A549 (cell line): Measurements from ENCODE around the gene BCL11B. TPM values are rescaled to one million over a fixed set of nuclear protein-coding genes. Genes with fewer than 3 reads are reported as not detected.

Experiments
- ATAC-seq, 2 experiments: fragments of 200-7000 bp in 1 of 2; fragments of >200 bp in 1 of 2; cut with Nextera tagmentation in 1 of 2; cut with Tn5 transposase in 1 of 2; 3 replicates each; pipeline versions ENCODE4 v1.8.0 to v1.9.1; 2018 to 2020; ENCODE audit warnings: mild to moderate bottlenecking in 1 of 2, moderate library complexity in 1 of 2
- CTCF ChIA-PET: fragments of 300-600 bp; sonication (Branson Sonifier 250); formaldehyde crosslinking; extraction: SDS; loops from one replicate; lab custom pipeline; 2021; ENCODE audit warnings: antibody characterized with exemption, inconsistent platforms; lab: Yijun Ruan, JAX
- POLR2A ChIA-PET: fragments of 350-600 bp; formaldehyde crosslinking; extraction: SDS; loops from one replicate; lab custom pipeline; 2021; ENCODE audit warnings: antibody characterized with exemption, inconsistent platforms; lab: Yijun Ruan, JAX
- DNase-seq, 2 experiments: peaks; one replicate each; pipeline versions ENCODE4 v3.0.0 to v3.0.0-alpha.2; 2011 to 2016; ENCODE audit warnings: low read depth in 1 of 2, low spot score in 1 of 2
- FAIRE-seq: peaks from 2 replicates; lab custom pipeline; 2011; peaks lifted over from hg19 to GRCh38; lab: Jason Lieb, UNC
- H3K27ac ChIP-seq, 2 experiments: fragments of >200 bp; sonication (Bioruptor Twin); formaldehyde crosslinking; 3 replicates each; pipeline ENCODE4 v1.5.1; 2016 to 2017
- H3K4me1 ChIP-seq: fragments of >200 bp; sonication (Bioruptor Twin); formaldehyde crosslinking; 3 replicates; pipeline ENCODE4 v1.6.1; 2016
- H3K4me2 ChIP-seq: fragments of >200 bp; sonication (Bioruptor Twin); formaldehyde crosslinking; 3 replicates; pipeline ENCODE4 v1.6.1; 2016
- H3K4me3 ChIP-seq: fragments of >200 bp; sonication (Bioruptor Twin); formaldehyde crosslinking; 3 replicates; pipeline ENCODE4 v1.5.1; 2016
- H3K9me3 ChIP-seq: fragments of >200 bp; sonication (Bioruptor Twin); formaldehyde crosslinking; 3 replicates; pipeline ENCODE4 v1.6.1; 2016
- BCL3 ChIP-seq: fragments of >200 bp; sonication (Bioruptor Twin); formaldehyde crosslinking; IDR thresholded peaks from 3 replicates; pipeline ENCODE4 v1.6.1; 2016
- BHLHE40 ChIP-seq: IDR thresholded peaks from 2 replicates; pipeline ENCODE4 v1.6.1; 2012; ENCODE audit warnings: low read depth, low read length, inconsistent platforms
- CBX2 ChIP-seq: fragments of 200-600 bp; sonication (generic); IDR thresholded peaks from 2 replicates; pipeline ENCODE4 v1.6.1; 2016; ENCODE audit warnings: low read depth, mild to moderate bottlenecking, borderline replicate concordance
- CBX8 ChIP-seq: fragments of 200-600 bp; sonication (generic); IDR thresholded peaks from 2 replicates; pipeline ENCODE4 v1.6.1; 2016
- CEBPB ChIP-seq, 2 experiments: fragments of >200 bp in 1 of 2; sonication (Bioruptor Twin) in 1 of 2; formaldehyde crosslinking in 1 of 2; IDR thresholded peaks; 2 replicates each; pipeline ENCODE4 v1.6.1; 2012 to 2016
- CHD4 ChIP-seq: fragments of 200-600 bp; sonication (generic); IDR thresholded peaks from 2 replicates; pipeline ENCODE4 v1.6.1; 2016; ENCODE audit warnings: antibody characterized with exemption, mild to moderate bottlenecking, borderline replicate concordance
- EHF ChIP-seq: fragments of 250-450 bp; sonication (Bioruptor Pico); IDR thresholded peaks from 2 replicates; pipeline ENCODE4 v1.5.0; 2020; ENCODE audit warnings: mild to moderate bottlenecking
- EHMT2 ChIP-seq: fragments of 200-600 bp; sonication (generic); IDR thresholded peaks from 2 replicates; pipeline ENCODE4 v1.6.1; 2016; ENCODE audit warnings: antibody characterized with exemption, low read depth, mild to moderate bottlenecking, moderate library complexity
- GATA3 ChIP-seq: IDR thresholded peaks from 2 replicates; pipeline ENCODE4 v1.6.1; 2012; ENCODE audit warnings: borderline replicate concordance
- HDAC2 ChIP-seq: fragments of 200-600 bp; sonication (generic); IDR thresholded peaks from 2 replicates; pipeline ENCODE4 v1.6.1; 2016
- HOXA7 ChIP-seq: fragments of 250-450 bp; sonication (Bioruptor Pico); IDR thresholded peaks from 2 replicates; pipeline ENCODE4 v1.5.0; 2020; ENCODE audit warnings: mild to moderate bottlenecking, moderate library complexity
- HOXB5 ChIP-seq: fragments of 250-450 bp; sonication (Bioruptor Pico); IDR thresholded peaks from 2 replicates; pipeline ENCODE4 v1.5.0; 2020; ENCODE audit warnings: mild to moderate bottlenecking, moderate library complexity
- JUN ChIP-seq, 2 experiments: fragments of >200 bp; sonication (Bioruptor Twin); formaldehyde crosslinking; IDR thresholded peaks; 2 replicates in 1 of 2; 3 replicates in 1 of 2; pipeline ENCODE4 v1.6.1; 2016 to 2017
- JUNB ChIP-seq: fragments of >200 bp; sonication (Bioruptor Twin); formaldehyde crosslinking; IDR thresholded peaks from 2 replicates; pipeline ENCODE4 v1.6.1; 2016
- KDM1A ChIP-seq: fragments of 200-600 bp; sonication (generic); IDR thresholded peaks from 2 replicates; pipeline ENCODE4 v1.6.1; 2016; ENCODE audit warnings: low read depth, mild to moderate bottlenecking
- KDM5A ChIP-seq: fragments of 200-600 bp; sonication (generic); IDR thresholded peaks from 2 replicates; pipeline ENCODE4 v1.6.1; 2016; ENCODE audit warnings: antibody characterized with exemption, mild to moderate bottlenecking
- MAFK ChIP-seq: fragments of 450-650 bp; IDR thresholded peaks from 2 replicates; pipeline ENCODE4 v1.6.1; 2014; ENCODE audit not compliant: partially characterized antibody
- MAX ChIP-seq: IDR thresholded peaks from 2 replicates; pipeline ENCODE4 v1.6.1; 2012
- MAZ ChIP-seq: fragments of 150-350 bp; IDR thresholded peaks from 2 replicates; pipeline ENCODE4 v1.6.1; 2014; ENCODE audit warnings: antibody characterized with exemption, low read depth, low read length, borderline replicate concordance
- MYC ChIP-seq: IDR thresholded peaks from 2 replicates; pipeline ENCODE4 v1.6.1; 2012; ENCODE audit warnings: mild to moderate bottlenecking, inconsistent platforms, low read length, improper control_type of control experiment, borderline replicate concordance
- NFE2L2 ChIP-seq: fragments of 150-350 bp; conservative IDR thresholded peaks from 2 replicates; pipeline ENCODE4 v1.6.1; 2014; ENCODE audit warnings: low read length
- PBX3 ChIP-seq: IDR thresholded peaks from 2 replicates; pipeline ENCODE4 v1.6.1; 2012
- RARB ChIP-seq: fragments of 250-450 bp; sonication (Bioruptor Pico); IDR thresholded peaks from 2 replicates; pipeline ENCODE4 v1.8.0; 2021; ENCODE audit warnings: mild to moderate bottlenecking, moderate library complexity
- RCOR1 ChIP-seq: fragments of 150-350 bp; IDR thresholded peaks from 2 replicates; pipeline ENCODE4 v1.6.1; 2014; ENCODE audit warnings: antibody characterized with exemption, low read length, low read depth
- RFX5 ChIP-seq: fragments of 450-650 bp; IDR thresholded peaks from 2 replicates; pipeline ENCODE4 v1.7.1; 2014; ENCODE audit warnings: antibody characterized with exemption, mild to moderate bottlenecking, moderate library complexity
- RNF2 ChIP-seq: fragments of 200-600 bp; sonication (generic); IDR thresholded peaks from 2 replicates; pipeline ENCODE4 v1.6.1; 2016; ENCODE audit warnings: low read depth, mild to moderate bottlenecking, antibody characterized with exemption, moderate library complexity, borderline replicate concordance
- SREBF2 ChIP-seq: fragments of 450-650 bp; IDR thresholded peaks from 2 replicates; pipeline ENCODE4 v1.6.1; 2014; ENCODE audit warnings: mild to moderate bottlenecking, moderate library complexity
- TFCP2L1 ChIP-seq: fragments of 250-450 bp; sonication (Bioruptor Pico); IDR thresholded peaks from 2 replicates; pipeline ENCODE4 v1.5.0; 2021; ENCODE audit warnings: mild to moderate bottlenecking
- ZNF302 ChIP-seq: fragments of 250-450 bp; sonication (Bioruptor Pico); IDR thresholded peaks from 2 replicates; pipeline ENCODE4 v1.9.0; 2021; ENCODE audit warnings: inconsistent platforms, mild to moderate bottlenecking, moderate library complexity
- ZSCAN20 ChIP-seq: fragments of 250-450 bp; sonication (Bioruptor Pico); IDR thresholded peaks from 2 replicates; pipeline ENCODE4 v1.8.0; 2022; ENCODE audit warnings: mild to moderate bottlenecking, moderate library complexity
- WGBS: methylation state at CpG from one replicate; pipeline ENCODE4 v1.1.6; 2017; ENCODE audit errors: missing lambda C conversion rate; 5-methylcytosine and 5-hydroxymethylcytosine counted together
- polyA plus RNA-seq, 4 experiments: library from polyadenylated mRNA; depleted of rRNA in 3 of 4; stranded (reverse); fragments of >200 nt; fragmentation: RNase III in 1 of 4; extraction: RNeasy Plus Mini Kit Qiagen cat#74134 plus additional on column Dnase treatment in 1 of 4; gene quantifications; 2 replicates in 3 of 4; 3 replicates in 1 of 4; pipeline ENCODE4 v1.2.3, GENCODE V29; 2011 to 2017
- TF ChIP-seq, protein P1 (sequence below): fragments of 250-450 bp; sonication (Bioruptor Pico); IDR thresholded peaks from 2 replicates; pipeline ENCODE4 v1.5.0; 2021; ENCODE audit warnings: mild to moderate bottlenecking, moderate library complexity, borderline replicate concordance
- TF ChIP-seq, protein P2 (sequence below): fragments of >200 bp; sonication (Bioruptor Twin); formaldehyde crosslinking; IDR thresholded peaks from 3 replicates; pipeline ENCODE4 v1.5.1; 2016

BCL11B gene
- polyA plus RNA-seq, 2 of the 4 experiments (the other 2 are of a cell fraction) = 0.43 to 0.49 TPM

- no peak for TF ChIP-seq MYC
- no peak for TF ChIP-seq BHLHE40
- TF ChIP-seq, protein P1, sequence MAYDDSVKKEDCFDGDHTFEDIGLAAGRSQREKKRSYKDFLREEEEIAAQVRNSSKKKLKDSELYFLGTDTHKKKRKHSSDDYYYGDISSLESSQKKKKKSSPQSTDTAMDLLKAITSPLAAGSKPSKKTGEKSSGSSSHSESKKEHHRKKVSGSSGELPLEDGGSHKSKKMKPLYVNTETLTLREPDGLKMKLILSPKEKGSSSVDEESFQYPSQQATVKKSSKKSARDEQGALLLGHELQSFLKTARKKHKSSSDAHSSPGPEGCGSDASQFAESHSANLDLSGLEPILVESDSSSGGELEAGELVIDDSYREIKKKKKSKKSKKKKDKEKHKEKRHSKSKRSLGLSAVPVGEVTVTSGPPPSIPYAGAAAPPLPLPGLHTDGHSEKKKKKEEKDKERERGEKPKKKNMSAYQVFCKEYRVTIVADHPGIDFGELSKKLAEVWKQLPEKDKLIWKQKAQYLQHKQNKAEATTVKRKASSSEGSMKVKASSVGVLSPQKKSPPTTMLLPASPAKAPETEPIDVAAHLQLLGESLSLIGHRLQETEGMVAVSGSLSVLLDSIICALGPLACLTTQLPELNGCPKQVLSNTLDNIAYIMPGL (CRISPR knock-in tag) = no peak
- TF ChIP-seq CHD4 = no peak
- TF ChIP-seq CBX8 = no peak
- TF ChIP-seq HOXB5 (CRISPR knock-in tag) = no peak
- no peak for TF ChIP-seq EHF
- TF ChIP-seq KDM1A = no peak
- TF ChIP-seq CEBPB (IDR thresholded peaks at IDR 0.05) = no peak
- no peak for TF ChIP-seq SREBF2
- no peak for TF ChIP-seq MAZ
- TF ChIP-seq JUN (IDR thresholded peaks at IDR 0.05) = no peak
- TF ChIP-seq HOXA7 (CRISPR knock-in tag) = no peak
- no peak for TF ChIP-seq TFCP2L1 (CRISPR knock-in tag)
- no peak for TF ChIP-seq ZNF302 (CRISPR knock-in tag)
- no peak for TF ChIP-seq PBX3
- no peak for FAIRE-seq
Measured at GRCh38 chr14:99171396-99171795, 100.6 kb downstream of the BCL11B start.

DNA sequence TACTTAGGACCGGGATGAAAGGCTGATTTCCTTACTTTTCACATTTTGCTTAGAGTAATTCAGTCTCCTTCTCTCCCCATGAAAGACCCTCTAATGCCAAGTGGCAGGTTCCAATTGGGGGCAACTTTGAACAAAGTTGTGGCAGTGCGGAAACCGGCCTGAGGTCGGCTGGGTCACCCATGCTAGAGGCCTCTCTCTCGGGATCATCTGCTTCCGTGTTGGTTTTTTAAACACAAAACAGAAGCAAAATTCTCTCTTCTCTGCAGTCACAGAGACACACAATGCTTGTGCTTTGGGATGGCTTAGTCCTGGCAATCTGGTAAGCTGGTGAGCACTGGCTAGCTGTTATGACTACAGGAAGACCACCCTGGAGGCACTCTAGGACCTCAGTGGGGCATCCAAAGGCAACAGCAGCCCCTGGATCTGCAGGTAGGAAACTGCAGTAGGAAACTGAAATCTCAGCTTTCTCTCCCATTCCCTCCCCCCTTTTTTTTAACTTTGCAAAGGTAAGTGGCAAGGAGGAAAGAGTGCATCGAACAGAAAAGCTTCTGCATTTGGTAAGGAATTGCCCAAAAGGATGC, 102.1 kb downstream of the BCL11B start:
- Histone ChIP-seq H3K27ac (no peak overlapping the region), H3K4me1 (no peaks in the 10 kb centered on the region), H3K4me2 (no peak overlapping the region), H3K4me3 (no peak overlapping the region), H3K9me3 (0 out of 3 replicates have a peak, but pooled peaks cover 4% of the 10 kb centered on the region)
- TF ChIP-seq JUNB (no peak), KDM5A (no peak), MYC (no peak), HDAC2 (no peak), HOXA7 (CRISPR knock-in tag) (no peak), RFX5 (no peak)
- ATAC-seq (no peak), DNase-seq (no peak), FAIRE-seq (no peak)
- 62% methylated on average over 7 of the region's 7 CpGs for WGBS
- ChIA-PET POLR2A (no interaction called here), CTCF (no interaction called here)

More at GRCh38 chr14:99171396-99171795, 100.6 kb downstream of the BCL11B start:
- Histone ChIP-seq H3K9me3 (0 out of 3 replicates have a peak, but pooled peaks cover 2% of the 10 kb centered on the region), H3K4me1 (no peaks in the 10 kb centered on the region), H3K4me3 (no peak overlapping the region), H3K27ac (no peak overlapping the region), H3K4me2 (no peak overlapping the region)
- ATAC-seq = no peak
- WGBS = 58% methylated on average over 3 of the region's 3 CpGs
- no peak for DNase-seq
- POLR2A ChIA-PET = no interaction called here
- CTCF ChIA-PET = no interaction called here

- Histone ChIP-seq H3K4me3 (no peak overlapping the region), H3K27ac (no peak overlapping the region), H3K4me1 (no peaks in the 10 kb centered on the region), H3K4me2 (no peak overlapping the region), H3K9me3 (0 out of 3 replicates have a peak, but pooled peaks cover 4% of the 10 kb centered on the region)
- FAIRE-seq (no peak), DNase-seq (no peak), ATAC-seq (no peak)
- ChIA-PET POLR2A (no interaction called here), CTCF (interaction anchor here (0.7 to 1.2 kb wide), 2 partner anchors 10 to 25 kb away, joined by 3 read pairs; no protein-coding TSS in a partner anchor)
- 44% methylated on average over 5 of the region's 5 CpGs for WGBS
- TF ChIP-seq ZNF302 (CRISPR knock-in tag) (no peak), MAX (no peak), NFE2L2 (no peak), ZSCAN20 (CRISPR knock-in tag) (no peak), RCOR1 (no peak), CBX2 (no peak), RNF2 (no peak), MAFK (no peak), BCL3 (no peak), GATA3 (no peak), EHMT2 (no peak), RARB (CRISPR knock-in tag) (no peak)
- TF ChIP-seq, protein P2, sequence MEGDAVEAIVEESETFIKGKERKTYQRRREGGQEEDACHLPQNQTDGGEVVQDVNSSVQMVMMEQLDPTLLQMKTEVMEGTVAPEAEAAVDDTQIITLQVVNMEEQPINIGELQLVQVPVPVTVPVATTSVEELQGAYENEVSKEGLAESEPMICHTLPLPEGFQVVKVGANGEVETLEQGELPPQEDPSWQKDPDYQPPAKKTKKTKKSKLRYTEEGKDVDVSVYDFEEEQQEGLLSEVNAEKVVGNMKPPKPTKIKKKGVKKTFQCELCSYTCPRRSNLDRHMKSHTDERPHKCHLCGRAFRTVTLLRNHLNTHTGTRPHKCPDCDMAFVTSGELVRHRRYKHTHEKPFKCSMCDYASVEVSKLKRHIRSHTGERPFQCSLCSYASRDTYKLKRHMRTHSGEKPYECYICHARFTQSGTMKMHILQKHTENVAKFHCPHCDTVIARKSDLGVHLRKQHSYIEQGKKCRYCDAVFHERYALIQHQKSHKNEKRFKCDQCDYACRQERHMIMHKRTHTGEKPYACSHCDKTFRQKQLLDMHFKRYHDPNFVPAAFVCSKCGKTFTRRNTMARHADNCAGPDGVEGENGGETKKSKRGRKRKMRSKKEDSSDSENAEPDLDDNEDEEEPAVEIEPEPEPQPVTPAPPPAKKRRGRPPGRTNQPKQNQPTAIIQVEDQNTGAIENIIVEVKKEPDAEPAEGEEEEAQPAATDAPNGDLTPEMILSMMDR = no peak
Measured at GRCh38 chr14:99168330-99168729, 103.7 kb downstream of the BCL11B start.
